GM21526 (cell line): Measurements from ENCODE around the gene FOXN1.
A peak's percentile ranks its signal among the peaks of the same experiment; 100 is the strongest.

Source experiments
- ATAC-seq: cut with Tn5 transposase; IDR thresholded peaks from one replicate; pipeline ENCODE4 v1.9.1; 2021; ENCODE audit warnings: moderate library complexity; ENCODE audit not compliant: unreplicated experiment, low FRiP score

Gene FOXN1

GRCh38 chr17:28476076-28476865, 29.9 kb upstream of the FOXN1 start:
- no peak for ATAC-seq

- ATAC-seq: no peak
Observed at GRCh38 chr17:28477928-28478327, 28.2 kb upstream of the FOXN1 start.

DNA sequence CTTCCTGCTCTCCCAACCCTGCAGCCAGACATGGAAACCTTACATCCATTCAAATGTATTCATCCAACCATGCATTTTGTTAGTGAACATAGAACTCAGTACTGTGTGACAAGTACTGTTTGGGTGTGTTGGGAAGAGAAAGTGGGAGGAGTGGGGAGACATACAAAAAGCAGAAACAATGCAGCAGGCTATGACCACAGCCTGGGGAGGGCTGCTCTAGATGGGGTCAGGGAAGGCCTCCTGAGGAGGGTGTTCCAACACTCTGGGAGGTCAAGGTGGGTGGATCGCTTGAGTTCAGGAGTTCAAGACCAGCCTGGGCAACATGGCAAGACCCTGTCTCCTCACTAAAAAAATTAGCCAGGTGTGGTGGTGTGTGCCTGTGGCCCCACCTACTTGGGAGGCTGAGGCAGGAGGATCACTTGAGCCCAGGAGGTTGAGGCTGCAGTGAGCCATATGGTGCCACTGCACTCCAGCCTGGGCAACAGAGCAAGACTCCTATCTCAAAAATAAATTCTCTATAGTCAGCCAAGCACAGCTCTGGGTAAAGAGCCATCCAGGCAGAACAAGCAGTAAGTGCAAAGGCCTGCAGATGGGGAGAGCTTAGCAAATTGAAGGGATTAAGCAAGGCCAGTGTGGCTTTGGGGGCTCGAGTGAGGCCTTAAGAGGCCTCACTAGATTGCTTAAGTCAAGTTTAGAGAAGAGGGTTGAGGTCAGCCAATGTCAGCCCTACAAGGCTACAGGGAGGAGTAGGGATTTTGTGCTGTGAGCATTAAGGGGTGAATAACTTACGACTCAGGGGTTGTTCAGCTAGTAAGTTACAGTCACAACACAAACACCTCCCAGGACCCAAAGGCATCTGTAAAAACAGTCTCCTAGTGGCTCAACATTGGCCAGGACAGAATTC, 27.2 kb upstream of the FOXN1 start:
- ATAC-seq: no peak

DNA sequence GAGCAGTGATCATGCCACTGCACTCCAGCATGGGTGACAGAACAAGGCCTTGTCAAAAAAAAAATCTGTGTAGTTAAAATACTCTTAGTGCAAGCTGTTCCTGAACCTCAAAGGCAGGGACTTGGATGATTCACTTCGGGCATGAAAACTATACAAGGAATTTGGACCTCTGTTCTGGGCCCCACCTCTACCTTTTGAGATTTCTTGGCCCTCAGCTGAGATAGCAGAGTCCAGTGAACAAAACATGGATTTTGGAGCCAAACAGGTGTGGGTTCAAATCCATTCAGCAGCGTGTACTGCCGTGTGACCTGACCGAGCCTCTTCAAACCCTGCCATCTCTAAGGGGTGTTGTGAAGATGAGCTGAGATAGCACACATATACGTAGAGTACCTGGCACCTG, 25.9 kb upstream of the FOXN1 start:
- no peak for ATAC-seq

DNA sequence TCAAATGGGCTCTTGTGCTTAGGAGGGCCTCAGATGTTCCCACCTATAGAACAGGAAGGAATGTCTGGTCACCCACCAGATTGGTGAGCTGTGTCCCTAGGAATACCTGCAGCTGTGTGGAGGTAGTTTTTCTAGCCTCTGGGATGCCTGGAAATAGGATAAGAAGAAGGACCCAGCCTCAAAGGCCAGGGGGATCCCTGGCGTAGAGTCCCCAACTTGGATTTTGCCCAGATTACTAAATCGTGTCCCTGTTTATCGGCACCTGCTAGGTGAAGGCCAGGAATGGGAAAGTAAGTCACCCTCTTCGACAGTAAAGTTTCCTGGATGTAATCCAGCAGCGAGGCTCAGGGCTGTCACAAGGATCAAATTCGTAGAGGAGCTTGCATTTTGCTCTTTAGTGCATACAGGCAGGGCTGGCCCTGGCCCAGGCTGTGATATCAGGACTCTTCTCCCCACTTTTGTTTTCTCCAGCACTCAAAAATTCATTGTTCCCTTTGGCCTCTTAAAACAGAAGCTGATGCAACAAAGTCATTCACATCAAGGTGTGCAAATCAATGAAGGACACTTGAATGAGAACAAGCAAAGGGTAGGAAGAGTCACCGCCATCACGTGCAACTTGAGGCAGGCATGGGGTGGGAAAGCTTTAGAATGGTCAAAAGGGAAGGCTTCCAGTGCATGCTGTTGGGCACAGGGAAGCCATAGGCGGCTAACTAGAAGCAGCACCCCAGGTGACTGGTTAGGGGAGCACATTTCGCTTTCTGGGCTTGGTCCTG, 25.2 kb upstream of the FOXN1 start:
- ATAC-seq: no peak

- no peak for ATAC-seq
Observed at GRCh38 chr17:28482551-28483199, 23.5 kb upstream of the FOXN1 start.

GRCh38 chr17:28484296-28484695, 21.9 kb upstream of the FOXN1 start:
- peak; percentile 68 for ATAC-seq

GRCh38 chr17:28485049-28485448, 21.1 kb upstream of the FOXN1 start:
- no peak for ATAC-seq

DNA sequence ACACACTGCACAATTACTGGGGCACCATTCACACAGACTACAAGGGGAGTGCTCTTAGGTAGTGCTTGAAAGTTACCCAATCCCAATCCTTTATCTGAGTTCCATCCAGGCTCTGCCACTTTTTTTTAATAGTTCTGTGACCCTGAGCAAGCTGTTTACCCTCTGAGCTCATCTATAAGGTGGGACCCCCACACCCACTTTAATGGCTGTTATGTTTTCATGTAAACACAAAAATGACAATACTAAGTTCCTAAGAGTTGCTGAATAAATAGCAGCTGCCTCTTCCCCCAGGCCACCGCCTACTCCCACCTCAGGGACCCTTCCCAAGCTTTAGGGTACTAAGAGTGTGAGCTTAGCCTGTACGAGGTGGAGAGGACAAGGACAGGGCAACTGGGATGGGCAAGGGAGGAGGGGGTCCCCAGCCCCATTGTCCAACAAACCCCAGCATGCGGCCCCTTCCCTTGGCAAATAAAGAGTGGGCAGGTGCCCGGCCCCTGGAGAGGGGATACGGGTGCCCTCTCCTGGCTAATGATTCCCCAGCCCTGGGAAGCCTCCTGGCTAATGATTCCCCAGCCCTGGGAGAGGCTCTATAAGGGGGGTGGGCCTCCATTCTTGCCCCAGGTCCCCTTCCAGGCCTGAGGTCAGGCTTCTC, 18.1 kb upstream of the FOXN1 start:
- no peak for ATAC-seq

DNA sequence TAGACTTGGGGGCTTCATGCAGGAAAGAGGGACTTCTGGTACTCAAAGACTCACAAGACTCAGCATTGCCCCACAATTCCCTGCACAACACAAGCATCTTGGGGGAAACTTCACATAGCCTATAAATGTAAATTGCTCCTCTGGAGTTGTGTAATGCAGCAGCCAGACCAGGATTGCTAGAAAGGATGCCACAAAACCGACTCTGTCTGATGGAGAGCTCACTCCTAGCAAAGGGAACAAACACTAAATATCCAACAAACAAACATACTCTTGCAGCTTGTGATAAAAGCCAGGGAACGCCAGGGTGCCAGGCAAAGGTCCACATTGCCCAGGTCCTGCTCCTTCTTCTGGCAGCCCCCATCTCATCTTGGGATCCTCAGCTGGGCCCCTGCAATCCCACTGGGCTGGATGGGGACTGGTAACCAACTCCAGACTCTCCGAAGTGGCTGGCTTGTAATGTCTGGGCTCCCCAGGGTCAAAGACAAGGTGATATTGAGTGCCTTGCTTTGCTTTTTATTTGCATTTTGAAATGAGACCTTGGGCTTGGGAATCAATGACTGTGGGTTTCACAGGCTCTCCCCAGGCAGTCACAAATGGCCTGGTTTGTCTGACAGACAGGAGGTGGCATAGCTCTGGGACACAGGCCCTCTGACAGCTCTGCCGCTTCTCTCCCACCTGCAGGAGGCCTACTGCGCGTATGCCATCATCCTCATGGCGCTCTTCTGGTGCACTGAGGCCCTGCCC, 17.4 kb upstream of the FOXN1 start:
- no peak for ATAC-seq

DNA sequence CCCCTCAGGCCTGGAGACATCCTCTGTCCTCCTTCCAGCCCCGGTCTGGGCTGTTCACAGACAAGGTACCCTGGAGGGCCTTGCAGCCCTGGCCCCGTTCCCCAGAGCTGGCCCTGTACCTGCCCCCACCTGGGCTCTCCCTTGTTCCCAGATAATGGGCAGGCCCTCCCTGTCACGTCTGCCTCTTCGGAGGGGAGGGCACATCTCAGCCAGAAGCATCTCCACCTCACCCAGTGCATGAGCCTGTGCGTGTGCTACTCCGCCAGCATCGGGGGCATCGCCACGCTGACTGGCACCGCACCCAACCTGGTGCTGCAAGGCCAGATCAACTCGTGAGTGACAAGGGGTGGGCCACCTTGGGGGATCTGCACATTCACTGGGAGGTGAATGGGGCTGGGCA, 14.9 kb upstream of the FOXN1 start:
- no peak for ATAC-seq

GRCh38 chr17:28491860-28492259, 14.3 kb upstream of the FOXN1 start:
- ATAC-seq: no peak

DNA sequence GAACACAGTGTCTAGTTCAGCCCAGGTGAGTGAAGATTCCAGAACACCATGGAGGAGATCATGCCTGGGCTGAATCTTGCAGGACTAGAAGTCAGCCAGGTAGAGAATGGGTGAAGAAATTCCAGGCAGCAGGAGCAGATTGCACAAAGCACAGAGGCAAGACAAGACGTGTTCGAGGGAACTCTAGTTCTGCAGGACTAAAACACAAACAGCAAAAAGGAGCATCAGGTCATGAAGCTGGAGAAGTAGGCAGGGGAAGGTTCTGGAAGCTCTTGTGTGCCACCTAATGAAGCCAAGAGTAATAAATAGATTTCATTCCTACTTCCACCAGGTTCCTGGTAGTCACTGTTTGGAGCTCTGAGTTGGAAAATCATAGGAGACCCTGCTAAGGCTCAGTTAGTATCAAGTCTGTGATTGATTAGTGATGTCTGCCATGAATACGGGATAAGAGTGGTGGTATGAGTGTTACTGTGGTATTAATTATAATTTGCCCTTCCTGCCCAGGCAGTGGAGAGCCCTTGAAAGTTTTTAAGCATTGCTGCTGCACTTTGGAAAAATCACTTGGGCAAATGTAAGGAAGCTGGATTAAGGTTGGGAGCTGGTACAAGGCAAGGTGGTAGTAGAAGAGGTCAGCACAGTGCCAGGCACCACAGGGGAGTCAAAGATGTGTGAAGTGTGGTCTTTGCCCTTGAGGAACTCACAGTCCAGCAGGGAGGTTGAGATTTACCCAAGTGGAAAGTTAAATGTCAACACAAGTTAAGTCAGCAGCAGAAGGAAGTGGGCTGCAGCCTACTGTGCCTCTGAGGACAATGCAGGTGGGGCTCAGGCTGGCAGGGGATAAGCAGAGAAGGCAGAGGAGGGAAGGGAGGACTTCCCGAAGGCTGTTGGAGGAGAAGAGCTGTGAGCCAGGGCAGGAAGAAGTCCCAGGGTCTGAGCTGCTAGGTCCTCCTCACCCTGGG, 13.5 kb upstream of the FOXN1 start:
- ATAC-seq: no peak

- ATAC-seq: no peak
Observed at GRCh38 chr17:28493460-28493859, 12.7 kb upstream of the FOXN1 start.

DNA sequence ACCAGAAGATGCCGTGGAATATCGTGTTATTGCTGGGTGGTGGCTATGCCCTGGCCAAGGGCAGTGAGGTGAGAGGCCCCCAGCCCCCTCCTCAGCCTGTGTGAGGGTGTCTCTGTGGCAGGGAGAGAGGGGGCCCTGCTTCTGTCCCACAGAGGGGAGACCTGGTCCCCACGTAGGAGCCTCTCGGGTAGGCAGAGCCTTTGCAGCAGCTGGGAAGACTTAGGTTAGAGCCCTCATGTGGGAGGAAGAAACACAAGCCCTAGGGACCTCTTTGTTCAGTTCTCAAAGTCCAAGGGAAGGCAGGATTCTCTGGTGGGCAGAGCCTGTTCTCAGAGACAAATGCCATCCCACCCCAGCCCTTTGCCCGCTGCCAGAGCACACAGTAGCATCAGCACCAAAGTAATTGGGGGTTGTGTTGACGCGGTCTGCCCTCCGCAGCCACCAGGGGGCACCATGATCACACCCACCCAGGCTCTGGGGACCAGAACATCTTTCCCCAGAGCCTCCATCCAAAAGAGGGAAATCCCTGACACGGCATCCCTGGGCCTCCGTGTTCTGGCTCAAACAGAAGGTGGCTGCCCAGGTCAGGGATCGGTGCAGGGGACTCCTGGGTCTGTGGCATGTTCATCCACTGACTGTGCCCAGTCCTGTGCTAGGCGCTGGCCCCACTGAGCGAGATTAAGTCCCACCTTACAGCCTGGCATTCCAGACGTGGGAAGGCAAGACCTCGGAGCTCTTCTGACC, 11.5 kb upstream of the FOXN1 start:
- no peak for ATAC-seq

DNA sequence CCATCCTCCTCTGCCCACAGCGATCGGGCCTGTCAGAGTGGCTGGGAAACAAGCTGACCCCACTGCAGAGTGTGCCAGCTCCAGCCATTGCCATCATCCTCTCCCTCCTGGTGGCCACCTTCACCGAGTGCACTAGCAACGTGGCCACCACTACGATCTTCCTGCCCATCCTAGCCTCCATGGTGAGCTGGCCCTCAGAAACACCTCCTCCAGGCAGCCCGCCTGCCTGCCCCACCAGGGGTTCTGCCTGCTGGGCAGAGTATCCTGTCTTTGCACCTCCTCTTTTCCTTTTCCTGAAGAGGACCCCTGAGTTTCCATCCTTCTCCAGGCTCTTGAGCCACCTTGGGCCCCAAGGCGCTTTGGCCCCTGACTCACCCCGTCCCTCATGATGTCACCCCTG, 10.5 kb upstream of the FOXN1 start:
- ATAC-seq: no peak

GRCh38 chr17:28497931-28498330, 8.2 kb upstream of the FOXN1 start:
- ATAC-seq: no peak
